HG03571 (cell line): Measurements from ENCODE around the gene PAX5.

Experiments
- ATAC-seq: cut with Tn5 transposase; IDR thresholded peaks from one replicate; pipeline ENCODE4 v1.9.1; 2021; ENCODE audit not compliant: unreplicated experiment

The PAX5 gene

DNA sequence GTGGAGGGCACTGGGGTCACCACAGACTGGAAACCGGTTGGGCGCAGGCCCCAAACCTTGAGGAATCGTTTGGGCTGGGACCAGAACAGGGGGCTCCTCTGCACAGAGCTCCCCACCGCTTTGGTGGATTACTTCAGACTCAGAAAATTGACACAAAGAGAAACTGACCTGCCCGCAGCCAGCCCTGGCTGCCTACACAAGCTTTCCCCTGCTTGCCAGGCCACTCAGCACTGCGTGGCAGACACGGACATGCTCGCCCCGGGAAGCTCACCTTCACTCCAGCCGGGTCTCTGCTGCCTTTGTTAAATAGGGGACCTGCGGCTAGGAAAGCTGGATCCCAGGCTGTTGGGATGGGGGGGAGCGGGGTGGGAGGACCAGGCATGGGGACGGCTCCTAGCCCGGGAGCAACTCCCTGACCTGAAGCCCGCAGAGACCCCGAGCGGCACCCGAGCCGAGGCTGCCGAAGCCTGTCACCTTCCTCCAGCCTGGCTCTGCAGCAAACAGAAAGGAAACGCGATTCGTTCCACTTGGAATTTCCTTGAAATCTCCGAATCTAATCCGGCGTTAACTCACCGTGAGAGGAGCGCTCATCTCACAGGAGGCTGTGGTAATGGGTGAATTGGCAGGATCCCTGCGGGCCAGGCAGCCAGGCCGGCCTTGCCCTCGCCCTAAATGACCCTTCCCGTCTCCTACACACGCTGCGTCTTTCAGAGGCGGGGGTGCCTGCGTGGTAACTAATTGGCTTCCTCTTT is 8.8 kb downstream of the PAX5 start:
- ATAC-seq = no peak

- ATAC-seq = no peak
These were observed 16.5 kb downstream of the PAX5 start for GRCh38 chr9:37017546-37017945.

DNA sequence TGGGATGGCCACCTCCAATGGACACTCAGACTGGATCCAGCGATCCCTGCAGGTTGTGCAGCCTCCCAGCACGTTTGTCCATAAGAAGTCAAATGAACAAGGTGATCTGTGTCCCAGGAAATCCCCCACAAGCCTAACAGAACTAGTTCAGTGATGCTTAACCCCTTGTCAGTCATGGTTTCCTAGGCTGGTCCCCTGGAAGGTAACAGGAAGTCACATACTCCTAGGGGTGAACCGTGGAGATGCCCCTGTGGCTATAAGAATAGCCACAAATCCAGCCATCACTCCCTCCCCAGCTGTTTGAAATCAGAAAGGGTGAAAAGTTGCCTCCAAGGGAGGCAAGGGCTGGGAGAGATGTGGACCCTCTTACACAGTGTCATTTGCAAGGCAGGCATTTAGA is 22.5 kb downstream of the PAX5 start:
- ATAC-seq = no peak

GRCh38 chr9:37010976-37011375 is 23.1 kb downstream of the PAX5 start:
- no peak for ATAC-seq

DNA sequence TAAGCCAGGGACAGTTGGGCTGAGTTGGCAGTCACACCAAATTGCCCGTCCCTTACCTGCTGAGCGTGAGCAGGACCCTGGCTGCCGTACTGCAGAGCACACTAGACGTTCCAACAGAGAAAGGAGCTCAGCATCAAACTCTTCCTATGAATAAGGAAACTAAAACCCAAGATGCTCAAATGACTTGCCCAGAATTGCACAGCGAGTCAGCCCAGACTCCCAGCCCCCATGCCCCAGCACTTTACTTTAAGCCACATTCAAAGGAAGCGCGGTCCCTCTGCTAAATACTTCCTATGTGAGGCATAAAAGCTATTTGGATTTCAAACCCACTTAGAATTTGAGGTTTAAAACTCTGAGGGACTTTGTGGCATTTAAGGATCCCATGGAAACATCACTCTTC is 23.9 kb downstream of the PAX5 start:
- ATAC-seq = no peak

DNA sequence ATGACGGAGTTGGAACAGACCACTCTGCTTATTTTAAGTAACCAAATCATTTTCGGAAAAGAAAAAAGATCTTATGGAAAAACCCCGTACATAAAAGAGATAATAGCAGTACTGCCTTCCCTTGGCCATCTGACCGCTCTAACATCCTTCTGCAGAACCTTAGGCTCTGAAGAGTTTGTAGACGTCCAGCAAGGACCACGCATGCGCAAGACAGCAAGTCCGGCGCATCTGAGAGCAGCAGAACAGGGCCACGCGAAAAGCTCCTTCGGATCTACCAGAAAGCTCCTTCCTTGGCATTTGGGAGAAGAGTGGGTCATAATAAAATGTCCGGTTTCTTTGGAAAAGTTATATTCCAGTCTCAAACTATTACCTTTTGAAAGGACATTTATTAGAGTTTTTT is 26.8 kb downstream of the PAX5 start:
- no peak for ATAC-seq

- no peak for ATAC-seq
These were observed 28.4 kb downstream of the PAX5 start for GRCh38 chr9:37005517-37006140.

- ATAC-seq = no peak
These were observed 29.6 kb downstream of the PAX5 start for GRCh38 chr9:37004424-37004935.

DNA sequence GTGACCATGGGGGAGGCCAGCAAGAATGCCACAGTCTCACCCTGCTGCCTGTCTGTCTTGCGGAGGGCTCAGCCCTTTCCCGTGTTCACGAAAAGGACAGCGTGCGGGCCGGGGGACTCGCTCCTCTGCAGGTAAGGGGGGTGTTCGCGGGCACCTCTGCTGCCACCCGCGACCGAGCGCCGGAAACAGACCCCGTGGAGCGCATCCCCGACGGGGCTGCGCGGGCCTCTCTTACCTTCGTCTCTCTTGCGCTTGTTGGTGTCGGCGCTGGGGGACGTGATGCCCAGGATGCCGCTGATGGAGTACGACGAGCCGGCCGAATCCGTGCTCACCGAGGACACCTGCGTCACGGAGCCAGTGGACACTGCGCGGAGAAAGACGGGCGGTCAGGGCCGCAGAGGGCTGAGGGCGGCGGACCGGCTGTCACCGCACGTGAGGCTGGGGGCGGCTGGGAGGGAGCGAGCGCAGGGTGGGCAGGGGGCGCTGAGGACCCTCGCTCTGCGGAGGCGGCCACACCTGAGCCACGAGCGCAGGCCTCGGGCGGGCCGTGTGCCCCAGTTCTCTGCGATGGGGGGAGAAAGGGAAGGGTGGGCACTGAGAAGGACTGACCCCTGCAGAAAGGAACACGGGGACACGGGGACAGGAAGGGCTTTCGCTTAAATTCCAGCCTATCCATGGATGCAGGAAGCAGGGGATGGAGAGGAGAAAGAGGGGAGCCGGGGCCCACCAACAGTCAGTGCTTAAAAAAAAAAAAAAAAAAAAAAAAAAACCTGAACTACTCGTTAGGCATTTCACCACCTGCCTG is 31.5 kb downstream of the PAX5 start:
- ATAC-seq = no peak

DNA sequence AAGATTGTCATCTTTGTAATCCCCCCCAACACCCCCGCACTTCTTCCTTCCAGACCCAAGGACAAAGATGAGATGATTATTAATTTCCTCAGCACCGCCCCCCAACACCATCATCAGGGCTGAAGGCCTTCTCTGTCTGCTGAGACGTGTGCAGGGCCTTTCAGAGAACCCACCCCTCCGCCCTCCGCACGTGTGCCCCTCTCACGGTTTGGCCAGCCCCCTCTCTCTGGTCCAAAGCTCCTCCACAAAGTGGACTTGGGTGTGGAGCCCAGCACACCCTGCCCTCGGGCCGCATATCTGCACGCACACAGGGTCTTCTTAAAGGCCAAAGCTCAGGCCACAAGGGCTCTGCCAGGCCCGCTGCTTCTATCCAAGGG is 32.0 kb downstream of the PAX5 start:
- ATAC-seq = no peak

- no peak for ATAC-seq
These were observed 32.6 kb downstream of the PAX5 start for GRCh38 chr9:37001459-37001858.

- ATAC-seq = no peak
These were observed 34.2 kb downstream of the PAX5 start for GRCh38 chr9:36999728-37000333.

GRCh38 chr9:36997414-36997813 is 36.7 kb downstream of the PAX5 start:
- no peak for ATAC-seq

DNA sequence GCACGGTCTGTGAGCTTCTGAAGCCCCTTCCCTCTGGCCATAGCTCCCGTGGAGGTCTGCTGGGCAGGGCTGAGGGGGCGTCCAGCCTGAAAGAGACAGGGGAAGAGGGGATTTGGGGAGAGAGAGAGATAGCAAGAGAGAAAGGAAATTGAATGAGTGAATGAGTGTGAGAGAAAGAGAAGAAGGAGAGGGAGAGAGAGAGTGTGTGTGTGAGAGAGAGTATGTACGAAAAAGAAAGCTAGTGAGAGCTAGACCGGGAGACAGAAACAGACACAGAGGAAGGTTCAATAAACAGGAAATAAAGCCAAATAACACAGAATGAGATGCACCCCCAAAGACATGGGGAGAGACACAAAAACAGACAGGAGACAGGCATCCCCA is 37.4 kb downstream of the PAX5 start:
- no peak for ATAC-seq

DNA sequence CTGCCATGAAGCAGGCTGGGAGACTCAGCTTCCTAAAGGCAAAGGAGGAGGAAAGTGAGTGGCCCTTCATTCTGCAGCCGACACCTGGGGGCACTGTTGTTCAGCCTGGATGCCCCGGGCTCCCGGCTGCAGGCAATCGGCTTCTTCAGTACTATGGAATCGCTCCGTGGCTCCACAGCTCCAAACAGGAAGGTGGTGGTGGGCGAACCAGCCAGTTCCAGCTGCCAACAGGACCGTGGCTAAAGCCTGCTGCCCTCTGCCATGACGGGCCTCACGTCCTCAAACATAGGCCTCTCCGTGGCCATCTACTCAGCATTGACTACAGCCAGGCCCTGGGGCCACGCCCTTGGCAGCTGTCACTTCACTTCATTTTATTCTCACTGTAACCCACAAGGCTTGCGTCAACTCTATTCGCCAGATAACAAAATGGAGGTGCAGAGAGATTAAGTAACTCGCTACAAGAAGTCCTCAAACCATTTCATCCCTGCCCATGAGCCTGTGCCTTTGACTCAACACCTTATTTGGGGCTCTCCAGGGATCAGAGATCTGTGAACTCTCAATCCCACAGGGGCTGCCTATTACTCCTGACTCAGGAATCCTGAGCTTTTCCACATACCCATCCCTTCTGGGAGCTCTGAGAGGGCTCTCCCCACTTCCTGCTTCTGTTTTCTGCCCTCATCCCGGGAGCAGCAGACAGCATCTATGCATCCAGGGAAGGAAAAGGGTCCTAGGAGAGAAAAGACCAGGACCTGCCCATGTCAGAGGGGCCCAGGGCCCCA is 38.0 kb downstream of the PAX5 start:
- ATAC-seq = peak; percentile 28

GRCh38 chr9:36993933-36994764 is 39.9 kb downstream of the PAX5 start:
- ATAC-seq = peak; percentile 77

GRCh38 chr9:36992501-36993316 is 41.4 kb downstream of the PAX5 start:
- no peak for ATAC-seq

DNA sequence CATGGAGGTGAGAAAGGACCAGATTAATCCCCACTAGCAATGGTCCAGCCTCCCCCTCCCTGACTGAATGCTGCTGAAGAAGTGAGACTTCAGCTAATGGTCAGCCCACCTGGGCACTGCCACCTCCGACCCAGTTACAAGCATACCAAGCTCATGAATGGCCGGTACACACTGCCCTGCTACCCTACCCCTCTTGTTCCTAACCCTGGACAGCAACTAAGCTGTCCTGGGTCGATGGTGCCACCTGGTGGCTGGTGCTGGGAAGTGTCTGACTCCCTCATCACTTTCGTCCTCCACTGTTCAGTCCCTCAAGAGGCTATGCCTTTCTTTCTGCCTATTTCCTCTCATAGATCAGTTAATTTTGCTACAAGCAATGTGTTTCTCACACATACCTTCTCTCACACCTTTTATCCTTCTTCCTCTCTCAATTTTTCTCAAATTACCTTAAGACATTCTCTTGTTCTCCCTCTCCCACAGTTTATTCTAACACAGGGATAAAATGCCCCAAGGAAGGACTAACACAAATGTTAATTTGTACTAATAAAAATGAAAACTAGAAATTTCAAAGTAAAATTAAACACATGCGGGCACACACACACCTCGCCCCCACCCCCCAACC is 42.4 kb downstream of the PAX5 start:
- no peak for ATAC-seq

DNA sequence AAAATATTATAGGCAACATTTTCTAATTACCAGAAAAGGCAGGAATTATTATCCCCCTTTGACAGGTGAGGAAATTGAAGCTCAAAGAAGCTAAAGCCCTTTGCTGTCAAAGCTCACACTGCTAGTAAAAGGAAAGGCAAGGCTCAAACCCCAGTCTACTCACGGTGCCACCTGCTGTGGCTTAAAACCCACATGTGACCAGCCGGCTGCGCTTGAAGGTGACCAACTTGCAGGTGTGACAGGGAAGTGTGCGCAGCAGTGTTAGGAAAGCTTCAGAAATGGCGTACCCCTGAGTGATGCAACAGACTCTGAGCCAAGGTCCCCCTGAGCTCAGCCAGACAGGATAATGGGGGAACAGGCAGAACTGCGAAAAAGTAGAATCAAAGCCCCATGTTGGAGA is 45.2 kb downstream of the PAX5 start:
- ATAC-seq = no peak
